Activated CD4-positive, alpha-beta T cell treated with anti-CD3 and anti-CD28 coated beads, Interleukin-2, amount 50 U/mL, for 1 hour (primary cell): ENCODE results near the gene UPK2.

ENCODE experiments used
- DNase-seq: peaks from one replicate; pipeline ENCODE4 v3.0.0-alpha.2; 2020

Gene UPK2

DNA sequence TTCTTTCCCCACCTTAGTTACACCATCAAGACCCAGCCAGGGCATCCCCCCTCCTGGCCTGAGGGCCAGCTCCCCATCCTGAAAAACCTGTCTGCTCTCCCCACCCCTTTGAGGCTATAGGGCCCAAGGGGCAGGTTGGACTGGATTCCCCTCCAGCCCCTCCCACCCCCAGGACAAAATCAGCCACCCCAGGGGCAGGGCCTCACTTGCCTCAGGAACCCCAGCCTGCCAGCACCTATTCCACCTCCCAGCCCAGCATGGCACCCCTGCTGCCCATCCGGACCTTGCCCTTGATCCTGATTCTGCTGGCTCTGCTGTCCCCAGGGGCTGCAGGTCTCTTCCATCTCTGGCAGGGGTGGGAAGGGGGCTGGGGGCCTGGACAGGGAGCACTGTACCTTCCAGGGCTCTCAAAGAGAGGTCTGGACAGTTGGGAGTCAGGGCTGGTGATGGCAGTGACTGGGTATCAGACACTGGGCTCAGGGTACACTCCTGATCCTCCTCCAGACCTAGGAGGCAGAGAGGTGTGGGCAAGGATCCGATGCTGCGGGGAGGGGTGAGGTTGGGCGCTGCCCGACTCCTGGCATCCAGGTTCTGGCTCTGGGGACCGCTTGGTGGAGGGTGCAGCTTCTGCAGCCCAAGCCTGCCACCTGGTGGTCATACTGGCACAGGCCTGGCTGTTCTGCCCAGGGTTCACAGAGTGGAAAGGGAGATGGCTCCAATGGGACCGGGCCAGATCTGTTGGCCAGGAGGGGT lies at the start of gene UPK2:
TSS of gene UPK2 (plus strand) at position 205 of the 753 bp plus-strand sequence. CDS start at position 258, 53 bp downstream.
- peak; percentile 91 for DNase-seq

DNA sequence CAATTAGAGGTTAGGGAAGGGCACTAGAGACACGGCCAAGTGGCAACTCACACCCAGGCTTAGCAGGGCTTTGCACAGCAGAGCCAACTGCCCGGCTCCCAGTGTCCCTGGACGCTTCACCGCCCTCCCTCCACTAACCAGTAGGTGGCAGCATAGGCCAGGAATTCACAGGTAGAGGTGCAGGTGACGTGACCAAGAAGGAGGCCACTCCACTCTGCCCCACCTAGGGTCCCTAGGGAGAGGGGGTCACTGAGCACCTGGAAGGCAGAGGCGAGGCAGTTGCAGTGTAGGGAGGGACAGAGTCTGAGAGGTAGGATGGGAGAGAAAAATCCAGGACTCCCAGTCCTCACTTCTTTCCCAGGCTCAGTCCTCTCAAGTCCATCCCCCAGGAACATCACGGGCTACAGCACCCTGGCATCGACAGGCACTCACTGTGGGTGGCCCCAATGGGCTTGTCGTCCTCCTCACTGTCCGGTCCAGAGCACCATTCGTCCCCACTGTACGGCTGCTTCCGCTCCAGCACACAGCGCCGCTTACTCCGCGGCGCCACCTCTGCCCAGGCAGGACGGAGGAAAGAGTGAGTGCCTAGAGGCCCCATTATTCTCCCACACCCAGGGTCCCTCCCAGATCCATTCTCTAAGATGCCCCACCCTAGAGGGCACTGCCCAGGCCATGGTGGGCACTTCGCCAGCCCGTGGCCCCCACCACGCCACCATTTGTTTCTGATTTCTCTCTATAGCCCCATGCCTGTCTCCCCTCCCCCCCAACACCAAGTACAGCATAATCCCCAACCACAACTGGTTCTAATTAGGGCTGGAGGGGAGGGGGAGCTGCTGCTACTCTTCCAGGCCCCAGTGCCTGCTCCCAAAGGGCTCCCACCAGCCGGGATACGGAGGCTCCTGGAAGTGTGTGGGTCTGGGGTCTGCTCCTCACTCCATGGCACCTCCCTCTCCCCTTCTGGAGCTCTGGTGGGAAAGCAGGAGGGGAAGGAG lies 48.8 kb upstream of the UPK2 start:
- peak; percentile 86 for DNase-seq

DNA sequence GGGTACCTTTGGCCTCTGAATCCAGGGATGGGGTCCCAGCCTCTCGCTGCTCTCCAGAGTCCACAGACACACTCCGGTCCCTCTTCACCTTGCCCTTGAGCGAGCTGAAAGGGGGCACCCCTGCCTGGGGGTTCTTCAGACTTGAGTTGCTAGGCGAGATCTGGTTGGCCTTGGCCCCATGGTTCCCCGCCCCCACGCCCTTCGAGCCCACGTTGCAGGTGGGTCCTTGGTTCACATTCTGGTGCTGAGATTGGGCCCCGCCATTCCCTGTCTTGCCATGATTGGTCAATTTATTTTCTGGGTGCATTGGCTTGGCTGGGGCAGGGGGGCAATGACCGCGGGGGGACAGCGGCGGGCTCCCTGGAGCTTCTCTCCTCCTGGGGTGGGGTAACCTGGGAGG lies 47.8 kb upstream of the UPK2 start:
- no peak for DNase-seq

DNA sequence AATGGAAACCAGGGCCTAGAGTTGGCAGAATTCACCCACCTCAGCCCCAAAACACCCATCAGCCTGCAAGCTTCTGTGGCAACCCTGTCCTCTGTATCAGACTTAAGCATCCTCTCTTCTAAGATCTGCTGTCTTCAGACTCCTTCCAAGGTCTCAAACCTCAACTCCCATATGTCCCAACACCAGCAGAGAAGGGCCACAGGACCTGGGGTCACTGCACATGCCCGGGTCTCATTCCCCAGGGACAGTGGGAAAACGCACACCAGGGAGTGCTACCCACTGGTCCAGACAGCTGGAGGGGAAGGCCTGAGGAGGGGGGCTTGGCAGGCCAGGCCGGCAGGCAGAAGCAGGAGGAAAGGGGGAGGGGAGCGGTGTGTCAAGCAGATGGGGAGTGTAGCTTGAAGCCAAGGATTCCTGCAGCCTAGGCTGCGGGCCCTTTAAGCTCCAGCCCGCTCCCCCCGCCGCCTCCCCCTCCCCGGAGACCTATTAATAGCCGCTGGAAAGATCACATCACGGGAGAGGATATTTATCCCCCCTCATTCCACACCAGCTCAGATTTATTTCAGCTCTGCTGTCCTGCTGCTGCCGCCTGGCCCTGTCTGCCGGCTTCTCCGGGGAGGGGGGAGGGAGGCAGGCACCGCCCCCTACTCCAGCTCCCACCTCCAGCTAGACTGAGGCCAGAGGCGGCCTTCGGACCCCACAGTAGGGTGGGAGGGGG lies 47.0 kb upstream of the UPK2 start:
- DNase-seq = no peak

DNA sequence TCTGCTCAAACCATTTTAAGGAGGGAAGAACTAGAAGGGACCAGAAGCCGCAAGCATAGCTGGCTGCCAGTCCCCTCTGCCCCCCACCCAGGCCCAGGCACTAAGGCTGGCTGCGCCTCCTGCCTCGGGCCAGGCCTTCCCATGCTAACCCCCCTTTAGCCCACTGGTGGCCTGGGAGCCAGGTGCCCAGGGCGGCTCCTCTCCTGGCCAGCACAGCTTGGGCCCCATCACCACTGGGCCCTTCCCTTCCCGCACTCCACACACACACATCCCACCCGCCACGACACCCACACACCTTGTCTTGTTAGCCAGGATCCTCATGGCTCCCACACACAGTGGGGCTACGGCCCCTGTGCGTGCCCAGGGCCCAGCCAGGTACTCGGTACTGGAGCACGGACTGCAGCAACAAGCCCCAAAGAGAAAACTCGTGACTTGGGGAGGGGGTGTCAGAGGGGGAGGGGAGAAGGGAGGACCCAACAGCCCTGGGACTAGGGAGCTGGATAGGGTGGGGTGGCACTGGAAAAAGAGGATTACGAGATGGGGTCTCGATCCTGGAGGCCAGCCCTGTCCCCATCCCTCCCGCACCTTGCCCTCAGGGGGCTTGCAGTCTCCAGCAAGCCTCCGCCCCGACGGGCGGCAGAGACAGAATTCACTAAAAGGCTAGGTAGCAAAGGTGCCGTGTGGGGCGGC lies 46.3 kb upstream of the UPK2 start:
- no peak for DNase-seq

DNA sequence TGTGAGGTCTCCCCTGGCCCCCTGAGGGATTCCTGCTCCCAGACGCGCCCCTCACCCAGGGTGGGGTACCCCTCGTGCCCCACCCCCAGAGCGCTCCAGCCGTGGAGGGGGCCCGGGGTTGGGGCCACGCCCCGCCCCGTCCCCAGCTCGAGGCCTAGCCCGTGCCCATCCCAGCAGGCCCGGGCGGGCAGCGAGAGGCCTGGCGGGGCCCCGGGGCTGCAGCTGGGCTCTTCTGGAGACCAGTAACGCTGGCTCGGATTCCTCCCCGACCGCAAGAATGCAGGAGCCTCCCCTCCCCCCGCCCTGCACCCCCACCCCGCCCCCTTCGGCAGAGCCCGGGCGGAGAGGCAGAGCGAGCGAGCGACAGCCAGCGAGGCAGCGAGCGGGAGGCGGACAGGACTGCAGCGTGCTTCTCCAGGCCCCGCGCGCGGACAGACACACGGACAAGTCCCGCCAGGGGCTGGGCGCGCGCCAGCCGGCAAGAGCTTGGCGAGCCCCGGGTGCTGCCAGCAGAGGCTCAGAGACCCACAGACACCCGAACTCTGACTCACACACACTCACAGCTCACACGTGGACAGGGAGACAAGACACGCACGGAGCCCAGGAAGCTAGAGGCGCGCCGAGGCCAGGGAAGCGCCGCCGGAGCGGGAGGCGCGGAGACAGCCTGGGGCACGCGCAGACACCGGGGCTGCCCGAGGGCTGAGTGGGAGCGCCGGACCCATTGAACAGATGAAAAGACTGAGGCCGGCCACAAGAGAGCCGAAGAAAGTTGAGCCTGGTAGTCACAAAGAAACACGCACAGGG lies 45.6 kb upstream of the UPK2 start:
- peak; percentile 60 for DNase-seq

DNA sequence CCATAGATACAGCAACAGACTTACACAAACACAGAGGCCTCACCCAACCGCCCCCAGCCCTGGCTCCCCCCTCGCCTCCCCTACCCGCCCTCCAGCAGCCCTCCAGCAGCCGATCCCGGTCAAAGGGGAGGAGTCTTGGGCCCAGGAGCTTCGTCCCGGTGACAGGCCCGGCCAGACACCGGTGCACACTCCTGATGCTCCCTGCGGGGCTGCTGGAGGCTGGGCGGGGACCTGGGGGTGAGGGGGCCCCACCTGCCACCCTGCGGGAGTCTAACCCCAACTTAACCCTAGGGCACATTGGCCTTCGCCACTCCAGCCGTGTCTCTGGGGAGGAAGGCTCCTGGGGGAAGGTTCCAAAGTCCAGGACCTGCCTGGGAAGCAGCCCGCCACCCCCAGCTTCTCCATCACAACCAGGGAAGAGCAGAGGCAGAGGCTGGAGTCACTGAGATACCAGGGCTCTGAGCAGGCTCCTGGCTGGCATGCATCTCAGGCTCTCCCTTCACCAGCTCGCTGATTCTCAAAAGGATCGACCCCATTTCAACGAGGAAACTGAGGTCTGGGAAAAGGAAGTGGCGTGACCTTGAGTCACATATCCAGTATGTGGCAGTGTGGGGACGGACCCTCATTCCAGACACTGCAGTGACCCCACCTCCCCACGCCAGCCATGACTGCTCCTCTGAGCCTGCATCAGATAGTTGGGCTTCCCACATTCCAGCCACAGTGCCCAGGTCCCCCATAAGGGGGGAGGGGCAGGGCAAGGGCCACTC lies 44.8 kb upstream of the UPK2 start:
- no peak for DNase-seq

DNA sequence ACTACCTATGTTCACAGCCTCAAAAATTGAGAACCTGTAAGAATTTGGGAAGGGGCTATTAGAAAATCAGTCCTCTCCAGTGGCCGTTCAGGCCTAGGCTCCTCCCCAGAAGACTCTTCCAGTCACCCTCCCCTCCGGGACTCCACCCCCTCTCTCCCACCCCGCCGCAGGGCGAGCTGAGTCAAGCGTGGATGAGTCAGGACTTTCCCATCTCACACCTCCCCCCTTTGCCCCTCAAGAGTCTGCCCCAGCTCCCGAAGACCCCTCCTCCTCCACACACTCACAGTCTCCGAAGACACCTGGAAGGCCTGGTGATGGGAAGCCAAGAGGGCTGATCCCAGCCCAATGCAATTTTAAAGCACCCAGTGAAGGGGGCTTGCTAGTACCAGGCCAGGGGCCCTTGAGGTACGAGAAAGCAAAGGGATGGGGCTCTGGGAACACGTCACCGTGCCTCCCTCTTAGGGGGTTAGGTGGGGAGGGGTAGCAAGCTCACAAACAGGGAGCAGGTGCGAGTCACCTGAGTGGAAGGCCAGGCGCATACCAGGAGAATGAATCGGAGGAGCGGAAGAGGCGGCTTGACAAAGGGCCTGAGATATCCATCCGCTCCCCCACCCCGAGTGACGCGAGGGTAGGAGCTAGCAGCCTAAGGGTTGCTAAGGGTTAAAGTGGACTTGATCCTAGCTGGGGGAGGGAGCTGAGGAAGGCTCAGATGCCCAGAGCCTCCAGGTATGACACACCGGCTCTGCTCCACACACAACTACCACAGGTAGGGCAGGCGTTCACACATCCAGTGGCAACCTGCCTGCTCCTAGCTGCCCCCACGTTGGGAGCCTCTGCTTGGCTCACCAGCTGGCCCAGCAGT lies 44.0 kb upstream of the UPK2 start:
- DNase-seq = peak; percentile 73

DNA sequence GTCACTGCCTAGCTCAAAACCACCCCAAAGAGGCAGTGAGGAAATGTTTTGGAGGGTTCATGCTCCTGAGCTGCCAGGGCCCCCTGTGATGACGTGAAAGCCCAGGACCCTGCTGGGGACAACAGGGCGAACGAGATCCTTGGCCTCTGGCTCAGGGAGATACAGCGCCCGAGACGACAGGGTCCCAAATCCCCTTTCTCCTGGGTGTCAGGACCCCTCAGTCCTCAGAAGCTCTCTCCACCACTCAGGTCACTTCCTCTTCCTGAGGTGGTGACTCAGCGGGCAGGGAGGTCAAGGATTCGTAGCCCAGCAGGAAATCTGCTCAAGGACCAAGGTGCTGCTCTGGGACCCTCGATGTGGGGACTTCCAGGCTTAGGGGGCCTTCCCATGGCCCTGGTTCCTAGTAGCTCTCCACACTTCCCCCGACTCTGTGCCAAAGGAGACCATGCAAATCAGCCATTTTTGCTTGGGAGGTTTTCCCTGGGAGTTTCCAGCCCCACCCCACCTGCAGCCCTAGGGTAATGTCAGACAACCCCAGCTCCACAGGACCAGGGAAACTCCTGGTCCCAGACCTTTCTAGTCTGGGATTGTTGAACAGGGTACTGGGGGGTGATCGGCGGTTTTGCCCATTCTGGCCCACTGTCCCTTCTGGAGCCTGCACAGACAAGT lies 43.2 kb upstream of the UPK2 start:
- DNase-seq = no peak

DNA sequence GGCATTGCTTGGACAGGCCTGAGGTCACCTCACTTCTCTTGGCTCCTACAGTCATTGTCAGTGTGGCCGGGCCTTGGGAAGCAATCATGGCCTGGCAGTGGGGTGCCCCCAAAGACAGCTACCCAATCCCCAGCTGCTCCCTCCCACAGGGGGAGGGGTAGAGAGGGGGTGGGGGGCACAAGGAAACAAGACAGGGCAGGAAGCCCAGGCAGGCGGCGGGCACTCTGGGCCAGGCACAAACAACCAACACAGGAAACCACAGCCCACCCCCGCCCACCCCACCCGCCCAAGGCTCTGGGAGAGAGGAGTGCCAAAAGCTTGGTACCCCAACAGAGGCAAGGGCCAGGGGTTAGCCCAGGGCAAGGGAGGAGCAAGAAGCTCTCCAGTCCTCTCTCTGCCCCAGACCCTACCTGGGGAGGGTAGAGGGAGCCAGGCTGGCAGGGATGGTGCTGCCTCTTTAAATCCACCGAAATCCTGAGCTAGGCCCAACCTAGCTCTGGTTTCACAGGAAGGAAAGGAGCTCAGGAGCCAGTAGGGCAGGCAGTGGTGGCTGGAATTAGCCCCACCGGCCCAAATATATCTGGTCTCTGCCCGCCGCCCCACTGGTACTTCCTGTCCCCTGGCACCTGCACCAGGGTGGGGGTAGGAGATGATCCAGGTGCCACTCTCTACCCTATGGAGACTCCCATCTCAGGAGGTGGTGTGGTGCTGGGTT lies 42.5 kb upstream of the UPK2 start:
- DNase-seq = peak; percentile 50

DNA sequence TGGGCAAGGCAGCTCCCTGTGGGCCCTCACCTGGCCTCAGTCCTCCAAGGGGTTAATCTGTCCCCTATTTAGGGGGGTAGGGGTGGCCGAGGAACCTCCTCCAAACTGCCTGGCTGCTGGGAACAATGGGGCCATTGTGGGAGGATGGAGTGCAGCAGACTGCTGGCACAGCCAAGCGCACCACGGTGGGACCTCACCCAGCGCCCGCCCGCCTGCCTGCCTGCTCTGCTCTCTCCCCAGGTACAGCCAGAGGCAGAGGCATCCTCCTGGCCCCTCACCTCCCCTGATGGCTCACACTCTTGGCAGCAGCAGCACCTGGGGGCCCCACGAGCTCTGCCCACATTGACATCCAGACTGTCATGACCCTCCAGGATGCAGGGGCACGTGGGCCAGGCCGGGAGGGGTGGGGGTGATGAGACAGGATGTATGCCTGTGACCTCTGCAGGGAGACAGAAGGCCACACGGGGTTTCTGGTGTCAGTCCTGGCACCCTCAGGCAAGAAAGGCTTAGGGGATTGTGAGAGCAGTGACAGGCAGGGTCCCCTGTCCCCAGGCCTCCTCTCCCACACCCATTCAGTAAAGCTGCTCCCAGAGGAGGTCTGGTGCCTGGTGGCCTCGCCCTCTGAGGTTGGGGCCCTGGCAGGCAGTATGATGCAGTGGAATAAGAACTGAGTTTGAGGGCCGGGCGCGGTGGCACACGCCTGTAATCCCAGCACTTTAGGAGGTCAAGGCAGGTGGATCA lies 41.8 kb upstream of the UPK2 start:
- DNase-seq = peak; percentile 65

DNA sequence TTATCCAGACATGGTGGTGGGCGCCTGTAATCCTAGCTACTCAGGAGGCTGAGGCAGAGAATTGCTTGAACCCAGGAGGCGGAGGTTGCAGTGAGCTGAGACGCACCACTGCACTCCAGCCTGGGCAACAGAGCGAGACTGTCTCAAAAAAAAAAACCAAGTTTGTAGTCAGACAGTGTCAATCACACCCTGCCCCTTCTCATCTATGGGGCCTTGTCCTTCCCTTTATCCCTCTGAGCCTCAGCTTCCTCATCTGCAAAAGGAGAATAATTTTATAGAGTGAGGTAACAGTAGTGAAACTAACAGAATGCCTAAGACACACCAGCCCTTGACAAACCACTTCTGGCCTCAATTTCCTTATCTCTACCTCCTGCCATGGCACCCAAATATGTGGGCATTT lies 41.1 kb upstream of the UPK2 start:
- no peak for DNase-seq

DNA sequence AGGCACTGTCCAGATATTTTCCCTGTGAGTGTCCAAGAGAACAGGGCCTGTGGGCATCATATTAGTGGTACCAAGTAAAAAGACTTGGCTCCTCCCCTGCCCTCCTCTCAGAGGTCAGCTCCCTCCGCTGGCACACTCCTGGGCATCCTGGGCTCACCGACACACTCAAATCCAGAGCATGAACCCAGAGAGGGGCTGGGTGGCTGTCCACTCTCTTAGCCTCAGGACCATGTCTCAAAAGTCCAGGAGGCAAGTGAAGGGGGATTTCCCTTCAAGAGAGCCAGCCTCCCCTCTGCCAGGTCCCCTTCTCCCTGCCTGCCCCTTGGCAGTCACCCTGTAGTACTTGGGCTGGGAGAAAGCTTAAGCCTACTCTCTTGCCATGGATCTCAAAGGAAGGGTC lies 40.7 kb upstream of the UPK2 start:
- DNase-seq = no peak

DNA sequence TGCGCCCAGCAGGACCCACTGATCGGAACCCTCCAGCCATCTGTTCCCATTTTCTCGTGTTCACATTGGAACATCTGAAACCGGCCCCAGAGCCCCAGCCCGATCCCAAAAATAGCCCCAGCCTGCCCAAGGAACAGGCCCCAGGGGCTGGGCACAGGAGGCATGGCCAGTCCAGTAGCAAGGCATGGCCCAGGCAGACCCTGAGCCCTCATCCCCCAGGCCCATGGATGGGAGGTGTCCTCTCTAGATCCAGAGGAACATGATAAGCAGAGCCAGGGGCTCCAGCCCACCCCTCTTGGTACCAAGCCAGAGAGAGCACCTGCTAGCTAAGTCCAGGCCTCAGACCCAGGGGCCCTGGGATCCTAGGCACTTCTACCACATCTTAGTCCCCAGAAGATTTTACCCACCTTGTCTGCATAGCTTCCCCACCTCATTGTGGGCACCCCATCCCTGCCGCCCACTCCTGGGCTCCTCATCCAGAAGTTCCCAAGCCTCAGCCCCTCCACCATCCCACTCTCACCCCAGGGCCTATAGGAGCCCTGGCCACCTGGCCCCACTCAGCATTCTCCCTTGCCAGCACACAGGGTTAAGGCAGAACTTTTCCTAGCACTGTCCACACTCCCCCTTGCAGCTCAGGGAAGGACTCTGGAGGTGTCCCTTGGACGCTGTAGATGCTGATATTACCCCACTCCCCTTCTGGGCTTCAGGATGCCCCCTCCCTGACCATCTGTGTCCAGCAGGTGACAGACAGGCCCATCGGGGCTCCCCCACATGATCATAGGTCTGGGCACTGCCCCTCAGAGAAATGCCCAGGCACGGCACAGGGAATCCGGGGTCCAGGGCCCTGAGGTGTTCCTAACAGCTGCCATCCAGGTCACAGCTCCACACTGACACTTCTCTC lies 39.9 kb upstream of the UPK2 start:
- no peak for DNase-seq

DNA sequence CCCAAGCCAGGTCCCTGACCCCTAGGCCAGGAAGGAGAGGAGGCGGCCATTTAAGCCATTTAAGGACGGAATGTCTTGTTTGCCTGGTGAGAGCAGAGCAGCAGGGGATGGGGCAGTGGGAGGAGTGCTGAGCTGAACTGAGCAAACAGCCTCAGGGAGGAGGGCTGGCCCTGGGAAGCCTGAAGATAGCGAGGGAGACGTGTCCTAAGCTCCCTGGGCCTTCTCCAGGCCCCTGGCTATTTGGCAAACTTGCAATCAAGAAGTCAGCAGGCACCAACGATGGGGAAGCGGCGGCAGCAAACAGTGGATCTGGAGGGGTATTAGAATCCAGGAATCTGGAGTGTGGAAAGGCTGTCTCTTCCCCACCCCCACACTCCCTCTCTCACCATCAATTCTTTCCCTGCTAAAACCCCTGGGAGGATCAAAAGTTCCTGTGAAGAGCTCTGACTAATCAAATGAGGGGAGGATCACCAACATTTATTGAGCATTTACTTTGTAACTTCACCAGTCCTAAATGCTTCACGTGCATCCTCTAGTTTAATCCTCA lies 39.2 kb upstream of the UPK2 start:
- no peak for DNase-seq

DNA sequence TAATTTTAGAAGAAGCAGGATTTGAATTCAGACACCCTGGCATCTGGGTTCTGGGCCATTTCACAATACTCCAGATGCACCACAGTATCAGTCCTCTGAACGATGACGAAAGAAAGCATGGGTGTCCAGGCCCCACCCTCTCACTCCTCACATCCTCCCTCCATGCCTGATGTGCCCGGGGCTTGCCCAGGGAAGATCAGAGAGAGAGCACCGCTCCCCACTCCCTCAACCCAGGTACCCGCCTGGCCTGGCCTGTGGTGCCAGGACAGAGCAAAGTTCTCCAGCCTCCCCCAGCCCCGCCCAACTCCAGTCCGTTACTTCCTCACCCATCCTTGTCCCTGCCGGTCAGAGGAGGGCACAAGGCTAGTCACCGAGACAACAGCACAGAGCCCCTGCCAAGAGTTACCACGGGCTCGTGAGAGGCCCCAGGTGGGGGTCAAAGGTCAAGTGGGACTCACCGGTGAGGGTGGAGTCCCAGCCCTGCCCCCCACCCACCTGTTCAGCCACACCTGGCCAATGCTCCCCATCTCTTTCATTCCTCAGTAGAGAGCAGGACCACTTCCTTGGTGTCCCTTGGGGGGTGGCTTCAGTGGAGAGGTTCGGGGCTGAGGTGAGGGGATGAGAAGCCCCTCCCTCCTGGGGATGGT lies 38.5 kb upstream of the UPK2 start:
- no peak for DNase-seq
